ENCODE measurements around the gene LHX3. TPM values are rescaled to one million over a fixed set of nuclear protein-coding genes. Genes with fewer than 3 reads are reported as not detected.

Gene LHX3
- total and polyA plus RNA-seq, 11 donors, result not detected

GRCh38 chr9:136211441-136212344, 6.8 kb upstream of the LHX3 start:
- H3K27me3 ChIP-seq, result no peaks in the 10 kb centered on the region
- intact Hi-C loops (cut with DNase I), result no loop called here
- DNase-seq, result no peak
- 91 to 97% (median 94%) methylated on average over 22 to 35 of the region's 35 CpGs for WGBS, 4 donors
- no peak for TF ChIP-seq POLR2A (IDR thresholded peaks at IDR 0.05)
- TF ChIP-seq CTCF (IDR thresholded peaks at IDR 0.05), result no peak
- H3K36me3 ChIP-seq, result peaks cover 0 to 72% (median 58%) of the 10 kb centered on the region in 9 donors
- H3K4me1 ChIP-seq, result no peaks in the 10 kb centered on the region
- no peak overlapping the region for H3K4me3 ChIP-seq
- no peak for ATAC-seq
- H3K27ac ChIP-seq, result no peak overlapping the region
- H3K9me3 ChIP-seq, result peaks cover 0 to 8% (median 0%) of the 10 kb centered on the region in 12 donors

GRCh38 chr9:136211006-136211405, 6.1 kb upstream of the LHX3 start:
- TF ChIP-seq CTCF (IDR thresholded peaks at IDR 0.05) (no peak), POLR2A (IDR thresholded peaks at IDR 0.05) (no peak)
- Histone ChIP-seq H3K27me3 (no peaks in the 10 kb centered on the region), H3K27ac (no peak overlapping the region), H3K4me1 (no peaks in the 10 kb centered on the region), H3K9me3 (peaks cover 0 to 8% (median 0%) of the 10 kb centered on the region in 12 donors), H3K36me3 (peaks cover 0 to 65% (median 52%) of the 10 kb centered on the region in 9 donors), H3K4me3 (no peak overlapping the region)
- DNase-seq, result no peak
- ATAC-seq, result no peak
- 86 to 95% (median 92%) methylated on average over 6 to 15 of the region's 15 CpGs for WGBS, 4 donors
- intact Hi-C loops (cut with DNase I), result no loop called here

GRCh38 chr9:136210276-136210675, 5.3 kb upstream of the LHX3 start:
- intact Hi-C loops (cut with DNase I), result no loop called here
- Histone ChIP-seq H3K9me3 (peaks cover 0 to 8% (median 0%) of the 10 kb centered on the region in 12 donors), H3K27me3 (peaks cover 0 to 4% (median 0%) of the 10 kb centered on the region in 9 donors), H3K27ac (no peak overlapping the region), H3K4me3 (no peak overlapping the region), H3K36me3 (peaks cover 0 to 58% (median 45%) of the 10 kb centered on the region in 9 donors), H3K4me1 (no peaks in the 10 kb centered on the region)
- TF ChIP-seq POLR2A (IDR thresholded peaks at IDR 0.05) (no peak), CTCF (IDR thresholded peaks at IDR 0.05) (no peak)
- ATAC-seq, result no peak
- DNase-seq, result no peak
- whole genome bisulfite sequencing, 4 donors, result 94 to 97% (median 96%) methylated on average over 15 to 16 of the region's 16 CpGs

- DNase-seq, result no peak
- H3K9me3 ChIP-seq, result peaks cover 0 to 8% (median 0%) of the 10 kb centered on the region in 12 donors
- 85 to 89% (median 87%) methylated on average over 17 of the region's 17 CpGs for WGBS, 4 donors
- intact Hi-C loops (cut with DNase I), result no loop called here
- no peak overlapping the region for H3K4me3 ChIP-seq
- peaks cover 0 to 53% (median 42%) of the 10 kb centered on the region in 9 donors for H3K36me3 ChIP-seq
- H3K4me1 ChIP-seq, result peaks cover 0 to 4% (median 0%) of the 10 kb centered on the region in 12 donors
- ATAC-seq, result no peak
- TF ChIP-seq CTCF (IDR thresholded peaks at IDR 0.05), result no peak
- TF ChIP-seq POLR2A (IDR thresholded peaks at IDR 0.05), result no peak
- H3K27ac ChIP-seq, result no peak overlapping the region
- peaks cover under 1 to 8% (median 4%) of the 10 kb centered on the region in 9 donors for H3K27me3 ChIP-seq
These were observed 4.9 kb upstream of the LHX3 start for GRCh38 chr9:136209786-136210185.
